Lung (tissue), 12 donors: ENCODE measurements around the gene NTHL1. TPM values are rescaled to one million over a fixed set of nuclear protein-coding genes. Genes with fewer than 3 reads are reported as not detected.

Source experiments
- ATAC-seq: fragments of 200-7000 bp; cut with Tn5 transposase; one replicate; pipeline ENCODE4 v1.9.1; 2020; ENCODE audit warnings: moderate number of reproducible peaks; ENCODE audit not compliant: insufficient read depth, low FRiP score
- DNase-seq, 3 donors: peaks; one replicate each; pipeline ENCODE4 v3.0.0-alpha.2; 2013 to 2017
- H3K27ac ChIP-seq, 2 donors: one replicate each; pipeline ENCODE4 v1.5.1; 2013; ENCODE audit warnings: mild to moderate bottlenecking in 2 of 2, moderate library complexity in 2 of 2, control low read depth in 1 of 2, inconsistent platforms in 1 of 2, low read depth in 1 of 2, low read length in 1 of 2
- H3K27me3 ChIP-seq, 3 donors: one replicate each; pipeline ENCODE4 v1.5.1; 2013; ENCODE audit warnings: low read length in 2 of 3; ENCODE audit not compliant: control insufficient read depth in 3 of 3, insufficient read depth in 3 of 3
- H3K36me3 ChIP-seq, 4 donors: one replicate each; pipeline ENCODE4 v1.5.1; 2013; ENCODE audit warnings: low read length in 4 of 4, mild to moderate bottlenecking in 1 of 4, moderate library complexity in 1 of 4; ENCODE audit not compliant: control insufficient read depth in 4 of 4, insufficient read depth in 4 of 4
- H3K4me1 ChIP-seq, 5 donors: one replicate each; pipeline ENCODE4 v1.5.1; 2013; ENCODE audit warnings: low read length in 5 of 5, mild to moderate bottlenecking in 2 of 5, moderate library complexity in 1 of 5; ENCODE audit not compliant: control insufficient read depth in 5 of 5, insufficient read depth in 5 of 5
- H3K4me3 ChIP-seq: one replicate; pipeline ENCODE4 v1.5.1; 2013; ENCODE audit warnings: mild to moderate bottlenecking, control low read depth, moderate library complexity
- H3K9ac ChIP-seq, 2 donors: one replicate each; pipeline ENCODE4 v1.5.1; 2013; ENCODE audit warnings: low read length in 2 of 2, control low read depth in 1 of 2; ENCODE audit not compliant: insufficient read depth in 1 of 2
- H3K9me3 ChIP-seq, 4 donors: one replicate each; pipeline ENCODE4 v1.5.1; 2013; ENCODE audit warnings: low read length in 3 of 4, mild to moderate bottlenecking in 1 of 4, moderate library complexity in 1 of 4; ENCODE audit not compliant: control insufficient read depth in 4 of 4, insufficient read depth in 3 of 4
- CTCF ChIP-seq: IDR thresholded peaks from 2 replicates; pipeline ENCODE4 v1.5.1; 2012; ENCODE audit warnings: mild to moderate bottlenecking; ENCODE audit errors: control extremely low read depth, extremely low read depth
- WGBS, 2 donors: extraction: QIAGEN DNeasy Blood & Tissue Kit; methylation state at CpG; one replicate each; pipeline ENCODE4 v1.1.7; 2013; 5-methylcytosine and 5-hydroxymethylcytosine counted together
- polyA plus RNA-seq, 2 donors: library from polyadenylated mRNA; stranded (reverse); fragments of 200-250 nt; gene quantifications; one replicate each; pipeline ENCODE4 v1.2.1, GENCODE V29; 2013
- total RNA-seq, 2 donors: library from RNA; depleted of rRNA in 1 of 2; stranded (reverse); fragments of >200 nt in 1 of 2; gene quantifications; one replicate each; pipeline ENCODE4 v1.2.1, GENCODE V29; 2014 to 2021
- donor health status: control.
- donor health status: control.
- donor health status: Bipolar disorder and iron deficiency.
- donor health status: healthy.
- donor health status: DM: yes; HTN: yes; CAD: no.

NTHL1 gene
- total and polyA plus RNA-seq, 4 donors: 19.3 to 43.5 (median 29.1) TPM

- peak overlapping the region; percentile 10 for H3K4me3 ChIP-seq
These were observed 55.5 kb downstream of the NTHL1 start for GRCh38 chr16:1991948-1992703.

GRCh38 chr16:1991588-1991947, 56.1 kb downstream of the NTHL1 start:
- H3K27me3 ChIP-seq: peaks cover 0 to 30% (median 27%) of the 10 kb centered on the region in 3 donors
- 12 to 14% methylated on average over 22 of the region's 22 CpGs for WGBS, 2 donors
- TF ChIP-seq CTCF: no peak
- no peak for DNase-seq
- H3K27ac ChIP-seq: peak overlapping the region in 1 of 2 donors; percentile 24
- no peak overlapping the region for H3K9ac ChIP-seq
- ATAC-seq: no peak
- peaks cover 0 to 6% (median 4%) of the 10 kb centered on the region in 4 donors for H3K36me3 ChIP-seq
- no peaks in the 10 kb centered on the region for H3K9me3 ChIP-seq
- peaks cover 0 to 7% (median 6%) of the 10 kb centered on the region in 5 donors for H3K4me1 ChIP-seq
- peak overlapping the region; percentile 10 for H3K4me3 ChIP-seq

More at GRCh38 chr16:1991948-1992703, 55.5 kb downstream of the NTHL1 start:
- peaks cover 0 to 2% (median under 1%) of the 10 kb centered on the region in 4 donors for H3K36me3 ChIP-seq
- 3 to 7% methylated on average over 74 to 96 of the region's 96 CpGs for WGBS, 2 donors
- peaks cover 0 to 30% (median 27%) of the 10 kb centered on the region in 3 donors for H3K27me3 ChIP-seq
- H3K4me1 ChIP-seq: peaks cover 0 to 7% (median 6%) of the 10 kb centered on the region in 5 donors
- DNase-seq (peak; percentile 78 to 93 (median 83)), ATAC-seq (peak; percentile 86)
- H3K9ac ChIP-seq: no peak overlapping the region
- H3K9me3 ChIP-seq: no peaks in the 10 kb centered on the region
- H3K27ac ChIP-seq: peak overlapping the region in 1 of 2 donors; percentile 52
- no peak for TF ChIP-seq CTCF

- ATAC-seq: no peak
- H3K9me3 ChIP-seq: no peaks in the 10 kb centered on the region
- peaks cover 0 to 10% (median 7%) of the 10 kb centered on the region in 4 donors for H3K36me3 ChIP-seq
- H3K4me1 ChIP-seq: peaks cover 0 to 7% (median 6%) of the 10 kb centered on the region in 5 donors
- no peak for TF ChIP-seq CTCF
- H3K4me3 ChIP-seq: no peak overlapping the region
- no peak for DNase-seq
- 2 to 5% methylated on average over 18 of the region's 18 CpGs for WGBS, 2 donors
- peaks cover 0 to 30% (median 27%) of the 10 kb centered on the region in 3 donors for H3K27me3 ChIP-seq
- H3K27ac ChIP-seq: no peak overlapping the region
- no peak overlapping the region for H3K9ac ChIP-seq
These were observed 56.5 kb downstream of the NTHL1 start for GRCh38 chr16:1991135-1991551.
